OCI-LY3 (cell line): Measurements from ENCODE around the gene BRS3.

ENCODE experiments used
- H2AFZ ChIP-seq: fragments of 200-600, 300-600 bp; shearing (Covaris generic); 2 replicates; pipeline ENCODE4 v1.6.0; 2014; ENCODE audit warnings: antibody characterized with exemption, low read depth, low read length
- H3K27ac ChIP-seq: fragments of 200-600, 300-600 bp; sonication (generic); 2 replicates; pipeline ENCODE4 v1.5.1; 2014; ENCODE audit warnings: mild to moderate bottlenecking, low read length, moderate library complexity, mixed read lengths
- H3K27me3 ChIP-seq: fragments of 200-600, 300-600 bp; sonication (generic); 2 replicates; pipeline ENCODE4 v1.6.1; 2014; ENCODE audit warnings: low read depth, low read length, mixed read lengths
- H3K36me3 ChIP-seq: fragments of 200-600, 300-600 bp; sonication (generic); replicated peaks from 2 replicates; pipeline ENCODE3; 2014; ENCODE audit warnings: low read depth, low read length, mixed read lengths
- H3K4me1 ChIP-seq: fragments of 300-600, 200-600 bp; sonication (generic); 2 replicates; pipeline ENCODE4 v1.6.1; 2014; ENCODE audit warnings: low read length, mixed read lengths
- H3K4me2 ChIP-seq: fragments of 200-600, 300-600 bp; sonication (generic); 2 replicates; pipeline ENCODE4 v1.6.1; 2014; ENCODE audit warnings: low read length, mixed read lengths
- H3K4me3 ChIP-seq: fragments of 300-600, 200-600 bp; sonication (generic); 2 replicates; pipeline ENCODE4 v1.5.1; 2014; ENCODE audit warnings: antibody characterized with exemption, mild to moderate bottlenecking, low read length, moderate library complexity
- H3K79me2 ChIP-seq: fragments of 300-600, 200-600 bp; shearing (Covaris generic); 2 replicates; pipeline ENCODE4 v1.6.1; 2014; ENCODE audit warnings: mild to moderate bottlenecking, low read length, mixed read lengths
- H3K9ac ChIP-seq: fragments of 300-600, 200-600 bp; shearing (Covaris generic); 2 replicates; pipeline ENCODE4 v1.6.0; 2014; ENCODE audit warnings: mild to moderate bottlenecking, low read length, moderate library complexity
- H3K9me3 ChIP-seq: fragments of 200-600, 300-600 bp; shearing (Covaris generic); 2 replicates; pipeline ENCODE4 v1.6.1; 2014; ENCODE audit warnings: low read length, mixed read lengths; ENCODE audit not compliant: insufficient read depth
- H4K20me1 ChIP-seq: fragments of 200-600, 300-600 bp; sonication (generic); 2 replicates; pipeline ENCODE4 v1.6.1; 2016; ENCODE audit warnings: low read length, mixed read lengths; ENCODE audit not compliant: insufficient read depth
- EZH2phosphoT487 ChIP-seq: fragments of 200-600 bp; shearing (Covaris generic); IDR thresholded peaks from 2 replicates; pipeline ENCODE4 v1.6.1; 2018; ENCODE audit warnings: antibody characterized with exemption, mixed run types, low read depth
- TF ChIP-seq, protein P1 (sequence below): fragments of 200-600, 300-600 bp; sonication (generic); IDR thresholded peaks from 2 replicates; pipeline ENCODE4 v1.5.1; 2014; ENCODE audit warnings: antibody characterized with exemption, low read length, low read depth

BRS3 gene

DNA sequence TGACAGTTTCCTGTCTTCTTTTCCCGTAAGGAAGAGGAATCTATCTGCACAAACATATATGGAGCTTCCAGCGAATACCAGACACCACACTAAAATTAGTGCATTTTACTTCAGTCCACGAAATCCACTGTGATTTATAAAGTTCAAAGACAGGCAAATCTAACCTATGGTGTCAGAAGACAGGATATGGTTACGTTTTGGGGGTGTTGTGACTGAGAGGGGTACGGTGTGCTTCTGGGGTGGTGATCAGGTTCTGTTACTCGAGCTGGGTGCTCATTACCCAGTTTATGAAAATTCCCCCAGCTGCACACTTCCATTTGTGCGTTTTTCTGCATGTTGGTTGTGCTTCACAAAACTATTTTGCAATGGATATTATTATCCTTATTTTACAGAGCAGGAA, 54.5 kb downstream of the BRS3 start:
- Histone ChIP-seq H3K4me2 (no peak overlapping the region), H3K4me3 (no peak overlapping the region), H3K27ac (no peak overlapping the region), H4K20me1 (no peaks in the 10 kb centered on the region), H3K36me3 (no peaks in the 10 kb centered on the region), H2AFZ (no peak overlapping the region), H3K27me3 (no peaks in the 10 kb centered on the region), H3K9me3 (no peaks in the 10 kb centered on the region), H3K4me1 (no peaks in the 10 kb centered on the region), H3K79me2 (no peaks in the 10 kb centered on the region), H3K9ac (no peak overlapping the region)
- TF ChIP-seq, protein P1, sequence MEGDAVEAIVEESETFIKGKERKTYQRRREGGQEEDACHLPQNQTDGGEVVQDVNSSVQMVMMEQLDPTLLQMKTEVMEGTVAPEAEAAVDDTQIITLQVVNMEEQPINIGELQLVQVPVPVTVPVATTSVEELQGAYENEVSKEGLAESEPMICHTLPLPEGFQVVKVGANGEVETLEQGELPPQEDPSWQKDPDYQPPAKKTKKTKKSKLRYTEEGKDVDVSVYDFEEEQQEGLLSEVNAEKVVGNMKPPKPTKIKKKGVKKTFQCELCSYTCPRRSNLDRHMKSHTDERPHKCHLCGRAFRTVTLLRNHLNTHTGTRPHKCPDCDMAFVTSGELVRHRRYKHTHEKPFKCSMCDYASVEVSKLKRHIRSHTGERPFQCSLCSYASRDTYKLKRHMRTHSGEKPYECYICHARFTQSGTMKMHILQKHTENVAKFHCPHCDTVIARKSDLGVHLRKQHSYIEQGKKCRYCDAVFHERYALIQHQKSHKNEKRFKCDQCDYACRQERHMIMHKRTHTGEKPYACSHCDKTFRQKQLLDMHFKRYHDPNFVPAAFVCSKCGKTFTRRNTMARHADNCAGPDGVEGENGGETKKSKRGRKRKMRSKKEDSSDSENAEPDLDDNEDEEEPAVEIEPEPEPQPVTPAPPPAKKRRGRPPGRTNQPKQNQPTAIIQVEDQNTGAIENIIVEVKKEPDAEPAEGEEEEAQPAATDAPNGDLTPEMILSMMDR = no peak
- no peak for TF ChIP-seq EZH2phosphoT487
